GM12878 (cell line): ENCODE data around the gene TPRG1. TPM values are rescaled to one million over a fixed set of nuclear protein-coding genes. Genes with fewer than 3 reads are reported as not detected.

Source experiments
- ATAC-seq: fragments of 200-7000 bp; cut with Tn5 transposase; 3 replicates; pipeline ENCODE4 v1.9.1; 2020; ENCODE audit warnings: mild to moderate bottlenecking, moderate library complexity
- BruUV-seq: library from RNA; stranded (reverse); fragments of 400-500 nt; replicated peaks from 2 replicates; lab custom pipeline; 2021; lab: Mats Ljungman, UMichigan
- CTCF ChIA-PET: fragments of 300-600 bp; sonication (Branson Sonifier 250); formaldehyde crosslinking; extraction: SDS; loops from one replicate; lab custom pipeline; 2021; ENCODE audit warnings: inconsistent platforms; lab: Yijun Ruan, JAX
- POLR2A ChIA-PET: fragments of 350-600 bp; formaldehyde crosslinking; extraction: SDS; loops from one replicate; lab custom pipeline; 2021; ENCODE audit warnings: inconsistent platforms; lab: Charles Lee
- RAD21 ChIA-PET: fragments of 300-600 bp; sonication (Branson Sonifier 250); formaldehyde crosslinking; loops from one replicate; lab custom pipeline; 2023; ENCODE audit warnings: antibody characterized with exemption; ENCODE audit not compliant: unreplicated experiment; lab: Charles Lee
- SMC1A ChIA-PET: fragments of 300-600 bp; sonication (Branson Sonifier 250); formaldehyde crosslinking; loops from one replicate; lab custom pipeline; 2023; ENCODE audit not compliant: unreplicated experiment, uncharacterized antibody; lab: Charles Lee
- DNase-seq: peaks from one replicate; pipeline ENCODE4 v3.0.0-alpha.2; 2011; ENCODE audit warnings: low read depth, low spot score
- FAIRE-seq: peaks from 3 replicates; lab custom pipeline; 2011; peaks lifted over from hg19 to GRCh38; lab: Jason Lieb, UNC
- H2AFZ ChIP-seq: 2 replicates; pipeline ENCODE4 v1.6.0; 2011; ENCODE audit warnings: low read depth, low read length, control low read depth; ENCODE audit not compliant: control insufficient read depth
- H3K27ac ChIP-seq: 2 replicates; pipeline ENCODE4 v1.5.1; 2011; ENCODE audit warnings: control low read depth; ENCODE audit not compliant: control insufficient read depth, insufficient read depth
- H3K27me3 ChIP-seq, 2 experiments: replicated peaks in 1 of 2; 2 replicates each; pipeline versions ENCODE4 v1.6.0 to v1.6.1; 2011; ENCODE audit warnings: low read length in 1 of 2; ENCODE audit not compliant: control insufficient read depth in 2 of 2, insufficient read depth in 2 of 2
- H3K36me3 ChIP-seq, 2 experiments: 2 replicates each; pipeline ENCODE4 v1.5.1; 2011; ENCODE audit warnings: low read length in 1 of 2; ENCODE audit not compliant: control insufficient read depth in 2 of 2, insufficient read depth in 2 of 2
- H3K4me1 ChIP-seq: 2 replicates; pipeline ENCODE4 v1.6.1; 2011; ENCODE audit warnings: mild to moderate bottlenecking, low read length, moderate library complexity, mixed read lengths; ENCODE audit not compliant: control insufficient read depth, insufficient read depth
- H3K4me2 ChIP-seq: 2 replicates; pipeline ENCODE4 v1.6.0; 2011; ENCODE audit warnings: control low read depth; ENCODE audit not compliant: control insufficient read depth, insufficient read depth
- H3K4me3 ChIP-seq: fragments of 200-600 bp; sonication (generic); 2 replicates; pipeline ENCODE4 v1.5.1; 2016
- H3K79me2 ChIP-seq: 2 replicates; pipeline ENCODE4 v1.6.0; 2011; ENCODE audit warnings: low read length; ENCODE audit not compliant: control insufficient read depth, insufficient read depth
- H3K9ac ChIP-seq: 2 replicates; pipeline ENCODE4 v1.8.0; 2011; ENCODE audit warnings: low read length, control low read depth, mixed read lengths; ENCODE audit not compliant: control insufficient read depth, insufficient read depth
- H3K9me3 ChIP-seq: replicated peaks from 3 replicates; pipeline ENCODE4 v1.5.1; 2011; ENCODE audit warnings: mild to moderate bottlenecking, low read length; ENCODE audit not compliant: control insufficient read depth, insufficient read depth
- H4K20me1 ChIP-seq: 2 replicates; pipeline ENCODE4 v1.6.0; 2011; ENCODE audit not compliant: control insufficient read depth, insufficient read depth
- ATF3 ChIP-seq: IDR thresholded peaks from 2 replicates; pipeline ENCODE4 v1.6.1; 2011; ENCODE audit warnings: low read depth, mild to moderate bottlenecking, low read length, moderate library complexity, borderline replicate concordance; ENCODE audit errors: extremely low read depth
- CHD1 ChIP-seq: IDR thresholded peaks from 2 replicates; pipeline ENCODE4 v1.6.1; 2012; ENCODE audit warnings: low read depth, low read length, improper control_type of control experiment
- HDAC6 ChIP-seq: fragments of 200-600 bp; sonication (generic); IDR thresholded peaks from one replicate; pipeline ENCODE4 v1.8.0; 2017; ENCODE audit warnings: antibody characterized with exemption; ENCODE audit not compliant: unreplicated experiment
- IKZF2 ChIP-seq, 2 experiments: fragments of 450-650 bp; IDR thresholded peaks; 2 replicates each; pipeline ENCODE4 v1.6.1; 2017; ENCODE audit warnings: mild to moderate bottlenecking in 2 of 2, moderate library complexity in 2 of 2
- IRF3 ChIP-seq: fragments of 450-650 bp; IDR thresholded peaks from 2 replicates; pipeline ENCODE4 v1.6.1; 2014; ENCODE audit warnings: mild to moderate bottlenecking
- RAD21 ChIP-seq: IDR thresholded peaks from 2 replicates; pipeline ENCODE4 v1.6.1; 2011; ENCODE audit warnings: mild to moderate bottlenecking, low read depth, low read length, moderate library complexity; ENCODE audit not compliant: insufficient read depth
- RAD51 ChIP-seq: fragments of 450-650 bp; IDR thresholded peaks from 2 replicates; pipeline ENCODE4 v1.6.1; 2016; ENCODE audit warnings: moderate library complexity, mild to moderate bottlenecking, inconsistent platforms
- SKIL ChIP-seq: fragments of 450-650 bp; IDR thresholded peaks from 2 replicates; pipeline ENCODE4 v1.6.1; 2017; ENCODE audit warnings: mild to moderate bottlenecking, low read depth, inconsistent platforms; ENCODE audit not compliant: poor library complexity, severe bottlenecking
- SMARCA5 ChIP-seq: fragments of 450-650 bp; IDR thresholded peaks from 2 replicates; pipeline ENCODE4 v1.6.1; 2017; ENCODE audit warnings: mild to moderate bottlenecking
- ZBTB4 ChIP-seq: fragments of 450-650 bp; formaldehyde crosslinking; IDR thresholded peaks from 2 replicates; pipeline ENCODE4 v1.4.0; 2022; ENCODE audit warnings: mild to moderate bottlenecking, moderate library complexity
- ZNF592 ChIP-seq: fragments of 450-650 bp; IDR thresholded peaks from 2 replicates; pipeline ENCODE4 v1.6.1; 2017; ENCODE audit warnings: mild to moderate bottlenecking, moderate library complexity
- WGBS: methylation state at CpG from one replicate; pipeline ENCODE4 v1.1.6; 2016; ENCODE audit warnings: low lambda C conversion rate; ENCODE audit not compliant: insufficient replicate concordance, insufficient coverage; ENCODE audit errors: missing lambda C conversion rate; 5-methylcytosine and 5-hydroxymethylcytosine counted together
- in situ Hi-C: fragments of 300-500 bp; cut with MboI; formaldehyde crosslinking; loops from 9 replicates; pipeline ENCODE4 v1.14.3; 2018; ENCODE audit warnings: mixed read lengths
- intact Hi-C: fragments of 100-400 bp; cut with micrococcal nuclease; formaldehyde crosslinking; loops from one replicate; pipeline ENCODE4 v1.14.2; 2022; ENCODE audit not compliant: unreplicated experiment
- polyA plus RNA-seq, 11 experiments: library from polyadenylated mRNA; depleted of rRNA in 4 of 11; unstranded in 6 of 11; stranded (reverse) in 5 of 11; fragments of >200 nt; fragmentation: Nextera tagmentation in 4 of 11; fragmentation: Illumina TruSeq in 1 of 11; extraction: Ambion mirVana in 4 of 11; extraction: Trizol in 1 of 11; gene quantifications; 1 replicate in 1 of 11; 2 replicates in 10 of 11; pipeline versions ENCODE4 v1.2.1 to v1.2.3, GENCODE V29; 2011 to 2016; ENCODE audit warnings: inconsistent platforms in 2 of 11, missing spikeins in 2 of 11, low read depth in 1 of 11
- total RNA-seq, 4 experiments: library from RNA; depleted of rRNA in 3 of 4; stranded (reverse); fragments of >200 nt in 3 of 4; fragmentation: Illumina TruSeq in 1 of 4; extraction: Trizol in 1 of 4; gene quantifications; 2 replicates each; pipeline versions ENCODE4 v1.2.1 to v1.2.3, GENCODE V29; 2013 to 2021

The TPRG1 gene
- total and polyA plus RNA-seq, 10 of the 15 experiments (the other 5 are each of a cell fraction or from before 2014, with no cell fraction given) = 0.26 to 30.7 (median 3.6) TPM

GRCh38 chr3:189225431-189225830 lies 53.7 kb downstream of the TPRG1 start:
- H3K27me3 ChIP-seq = peaks cover 0 to 3% of the 10 kb centered on the region in 2 experiments; a peak in 2 of 4 replicates
- 25% methylated on average over 3 of the region's 3 CpGs for WGBS
- in situ Hi-C loops = no loop called here
- H3K4me1 ChIP-seq = no peaks in the 10 kb centered on the region
- no peak overlapping the region for H2AFZ ChIP-seq
- FAIRE-seq (no peak), DNase-seq (no peak), ATAC-seq (no peak)
- no peak overlapping the region for H3K4me2 ChIP-seq
- intact Hi-C loops = no loop called here
- no peaks in the 10 kb centered on the region for H4K20me1 ChIP-seq
- no peaks in the 10 kb centered on the region for H3K79me2 ChIP-seq
- ChIA-PET SMC1A (no interaction called here), CTCF (no interaction called here), RAD21 (no interaction called here), POLR2A (no interaction called here)
- H3K27ac ChIP-seq = no peak overlapping the region
- no peak overlapping the region for H3K4me3 ChIP-seq
- H3K9ac ChIP-seq = no peak overlapping the region
- no TSS peak for BruUV-seq
- no peaks in the 10 kb centered on the region for H3K36me3 ChIP-seq
- no peaks in the 10 kb centered on the region for H3K9me3 ChIP-seq
- no peak for TF ChIP-seq IRF3
- no peak for TF ChIP-seq ZBTB4
- no peak for TF ChIP-seq HDAC6
- no peak for TF ChIP-seq IKZF2 (IDR thresholded peaks at IDR 0.05)
- TF ChIP-seq RAD51 = no peak
- TF ChIP-seq SKIL = no peak
- TF ChIP-seq SMARCA5 = no peak
- no peak for TF ChIP-seq ATF3
- no peak for TF ChIP-seq RAD21
- TF ChIP-seq ZNF592 = no peak
- no peak for TF ChIP-seq CHD1
